C4-2B (cell line): ENCODE data around the gene RASA3.
"Not testable (repeated sequence)": the region's sequence is repeated elsewhere in the genome, so short reads cannot be mapped to it uniquely, and the experiment has no call there.

Experiments used
- H3K27ac ChIP-seq: fragments of 450-650 bp; 2 replicates; pipeline ENCODE4 v1.5.1; 2017
- ZFX ChIP-seq: fragments of 450-650 bp; IDR thresholded peaks from 2 replicates; pipeline ENCODE4 v1.6.1; 2017
- TF ChIP-seq, protein P1 (sequence below): fragments of 450-650 bp; conservative IDR thresholded peaks from 2 replicates; pipeline ENCODE4 v1.5.1; 2017; ENCODE audit warnings: mild to moderate bottlenecking

The RASA3 gene

DNA sequence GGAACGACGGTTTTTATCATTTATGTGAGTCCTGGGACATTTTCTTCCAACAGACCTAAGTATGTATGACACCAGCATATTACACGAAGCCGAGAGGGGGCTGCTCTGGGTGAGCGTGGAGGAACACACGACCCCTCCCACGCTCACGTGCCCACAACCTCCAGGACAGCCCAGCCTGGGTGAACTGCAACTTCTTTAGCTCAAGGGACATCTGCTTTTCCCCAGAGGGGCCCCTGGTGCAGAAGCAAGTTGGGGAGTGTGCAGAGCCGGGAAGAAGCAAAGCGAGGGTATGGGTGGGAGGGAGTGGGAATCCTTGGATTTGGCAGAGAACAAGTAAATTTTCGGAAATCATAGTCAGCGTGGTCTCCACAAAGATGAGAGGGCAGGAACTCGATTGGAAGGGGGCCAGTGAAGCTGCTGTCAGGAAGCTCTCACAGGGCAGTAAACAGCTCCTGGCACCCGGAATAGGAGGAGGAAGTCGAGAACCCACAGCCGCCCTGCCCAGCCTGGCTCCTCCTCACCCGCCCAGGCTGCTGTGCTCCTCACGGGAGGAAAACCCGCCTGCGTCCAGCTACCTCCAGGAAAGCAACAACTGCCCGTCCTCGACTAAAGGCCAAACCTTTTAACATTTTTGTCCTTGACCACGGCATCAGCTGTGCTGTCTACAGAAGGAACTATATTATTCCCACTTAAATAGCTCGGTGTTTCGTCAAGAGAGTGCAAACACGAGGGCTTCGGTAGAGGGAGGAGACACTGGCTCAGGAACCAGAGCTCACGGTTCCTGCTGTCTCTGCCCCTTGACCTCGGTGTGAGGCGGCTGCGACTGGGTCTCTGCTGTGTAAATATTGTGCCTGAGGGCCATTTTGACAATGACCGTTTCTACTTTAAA lies 29.5 kb upstream of the RASA3 start:
- no peak for TF ChIP-seq ZFX
- TF ChIP-seq, protein P1, sequence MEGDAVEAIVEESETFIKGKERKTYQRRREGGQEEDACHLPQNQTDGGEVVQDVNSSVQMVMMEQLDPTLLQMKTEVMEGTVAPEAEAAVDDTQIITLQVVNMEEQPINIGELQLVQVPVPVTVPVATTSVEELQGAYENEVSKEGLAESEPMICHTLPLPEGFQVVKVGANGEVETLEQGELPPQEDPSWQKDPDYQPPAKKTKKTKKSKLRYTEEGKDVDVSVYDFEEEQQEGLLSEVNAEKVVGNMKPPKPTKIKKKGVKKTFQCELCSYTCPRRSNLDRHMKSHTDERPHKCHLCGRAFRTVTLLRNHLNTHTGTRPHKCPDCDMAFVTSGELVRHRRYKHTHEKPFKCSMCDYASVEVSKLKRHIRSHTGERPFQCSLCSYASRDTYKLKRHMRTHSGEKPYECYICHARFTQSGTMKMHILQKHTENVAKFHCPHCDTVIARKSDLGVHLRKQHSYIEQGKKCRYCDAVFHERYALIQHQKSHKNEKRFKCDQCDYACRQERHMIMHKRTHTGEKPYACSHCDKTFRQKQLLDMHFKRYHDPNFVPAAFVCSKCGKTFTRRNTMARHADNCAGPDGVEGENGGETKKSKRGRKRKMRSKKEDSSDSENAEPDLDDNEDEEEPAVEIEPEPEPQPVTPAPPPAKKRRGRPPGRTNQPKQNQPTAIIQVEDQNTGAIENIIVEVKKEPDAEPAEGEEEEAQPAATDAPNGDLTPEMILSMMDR, result no peak
- H3K27ac ChIP-seq, result no peak overlapping the region

DNA sequence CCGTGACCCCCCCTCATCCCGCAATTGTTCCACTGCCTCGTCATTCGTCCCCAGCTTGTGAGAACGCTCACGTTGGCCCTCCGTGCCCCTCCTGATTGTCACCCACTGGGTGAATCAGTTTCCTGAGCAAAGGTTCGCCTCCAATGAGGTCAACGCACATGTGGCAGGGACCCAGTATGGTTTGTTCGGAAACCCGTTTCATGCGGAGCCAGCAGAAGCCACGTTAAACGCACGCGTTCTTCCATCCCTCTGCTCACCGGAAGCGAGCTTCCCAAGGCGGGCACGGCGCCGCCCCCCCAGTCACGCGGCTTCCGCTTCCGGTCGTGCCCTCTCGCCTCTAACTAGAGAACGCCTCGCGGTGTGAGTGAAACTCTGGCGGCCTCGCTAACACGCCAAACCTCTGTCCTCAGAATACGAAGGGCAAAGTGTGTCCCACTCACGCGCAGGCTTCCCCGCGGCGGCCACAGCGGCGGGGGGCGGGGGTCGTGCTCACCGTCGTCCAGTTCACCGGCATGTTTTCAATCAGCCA lies 28.7 kb upstream of the RASA3 start:
- no peak overlapping the region for H3K27ac ChIP-seq
- TF ChIP-seq, protein P1, result no peak
- TF ChIP-seq ZFX, result no peak

- not testable (repeated sequence) for H3K27ac ChIP-seq
Observed at GRCh38 chr13:114158869-114159666, 26.6 kb upstream of the RASA3 start.

DNA sequence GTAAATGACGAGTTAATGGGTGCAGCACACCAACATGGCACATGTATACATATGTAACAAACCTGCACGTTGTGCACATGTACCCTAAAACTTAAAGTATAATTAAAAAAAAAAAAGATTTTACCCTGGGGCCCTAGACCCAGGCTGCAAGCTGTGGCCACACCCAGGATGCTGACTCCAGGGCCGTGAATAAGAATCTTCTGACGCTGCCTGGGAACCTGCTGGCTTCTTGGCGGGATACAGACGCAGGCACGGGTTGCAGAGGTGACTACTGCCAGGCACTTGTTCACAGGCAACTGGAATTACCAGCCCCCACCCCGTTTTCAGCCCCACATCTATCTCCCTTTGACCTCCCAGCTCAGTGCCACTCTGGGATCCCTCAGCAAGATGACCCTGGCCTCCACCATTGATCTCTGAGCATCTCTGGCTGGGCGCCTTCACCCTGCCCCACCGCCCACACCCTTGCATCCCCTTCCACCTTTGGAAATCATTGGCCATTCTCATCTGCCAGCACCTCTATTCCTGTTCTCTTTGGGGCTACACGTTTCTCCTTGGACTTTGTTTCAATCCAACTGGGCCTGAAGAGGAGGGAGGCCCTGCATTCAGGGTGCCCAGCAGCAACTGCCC lies 25.6 kb upstream of the RASA3 start:
- TF ChIP-seq ZFX, result no peak
- TF ChIP-seq, protein P1, result no peak
- H3K27ac ChIP-seq, result no peak overlapping the region

- TF ChIP-seq, protein P1, result no peak
- no peak for TF ChIP-seq ZFX
- H3K27ac ChIP-seq, result no peak overlapping the region
Observed at GRCh38 chr13:114155926-114156883, 23.8 kb upstream of the RASA3 start.

GRCh38 chr13:114155320-114155719 lies 22.9 kb upstream of the RASA3 start:
- no peak overlapping the region for H3K27ac ChIP-seq
- TF ChIP-seq, protein P1, result no peak
- TF ChIP-seq ZFX, result no peak

- TF ChIP-seq, protein P1, result no peak
- TF ChIP-seq ZFX, result no peak
- H3K27ac ChIP-seq, result no peak overlapping the region
Observed at GRCh38 chr13:114154476-114154875, 22.1 kb upstream of the RASA3 start.
